Neural crest cell (in vitro differentiated cells): ENCODE results near the gene GCHFR. TPM values are rescaled to one million over a fixed set of nuclear protein-coding genes. Genes with fewer than 3 reads are reported as not detected.

Experiments
- DNase-seq: peaks from one replicate; pipeline ENCODE4 v3.0.0; 2021; ENCODE audit warnings: low read depth, mixed read lengths, low spot score
- H3K27ac Mint-ChIP-seq: one replicate; pipeline ENCODE4 v1.8.0; 2021; ENCODE audit warnings: mild to moderate bottlenecking, mixed read lengths; ENCODE audit not compliant: unreplicated experiment
- H3K27me3 Mint-ChIP-seq: 2 replicates; pipeline ENCODE4 v1.8.0; 2021; ENCODE audit warnings: low read depth, mild to moderate bottlenecking, mixed read lengths
- H3K36me3 Mint-ChIP-seq: 2 replicates; pipeline ENCODE4 v1.8.0; 2021; ENCODE audit warnings: low read depth, mild to moderate bottlenecking, mixed read lengths
- H3K4me1 Mint-ChIP-seq: 2 replicates; pipeline ENCODE4 v1.8.0; 2021; ENCODE audit warnings: mixed read lengths
- H3K4me3 Mint-ChIP-seq: one replicate; pipeline ENCODE4 v1.8.0; 2021; ENCODE audit warnings: mild to moderate bottlenecking, mixed read lengths
- H3K9me3 Mint-ChIP-seq: 2 replicates; pipeline ENCODE4 v1.8.0; 2021; ENCODE audit warnings: mixed read lengths
- total RNA-seq: library from RNA; stranded (reverse); gene quantifications from 2 replicates; pipeline ENCODE4 v1.2.1, GENCODE V29; 2021
- TF ChIP-seq, protein P1 (sequence below): fragments of 200-600 bp; sonication (generic); conservative IDR thresholded peaks from 2 replicates; pipeline ENCODE4 v1.5.0; 2021; ENCODE audit warnings: antibody characterized with exemption, mild to moderate bottlenecking

GCHFR gene
- total RNA-seq, 1 donor from 2014 or later = 9.1 TPM

DNA sequence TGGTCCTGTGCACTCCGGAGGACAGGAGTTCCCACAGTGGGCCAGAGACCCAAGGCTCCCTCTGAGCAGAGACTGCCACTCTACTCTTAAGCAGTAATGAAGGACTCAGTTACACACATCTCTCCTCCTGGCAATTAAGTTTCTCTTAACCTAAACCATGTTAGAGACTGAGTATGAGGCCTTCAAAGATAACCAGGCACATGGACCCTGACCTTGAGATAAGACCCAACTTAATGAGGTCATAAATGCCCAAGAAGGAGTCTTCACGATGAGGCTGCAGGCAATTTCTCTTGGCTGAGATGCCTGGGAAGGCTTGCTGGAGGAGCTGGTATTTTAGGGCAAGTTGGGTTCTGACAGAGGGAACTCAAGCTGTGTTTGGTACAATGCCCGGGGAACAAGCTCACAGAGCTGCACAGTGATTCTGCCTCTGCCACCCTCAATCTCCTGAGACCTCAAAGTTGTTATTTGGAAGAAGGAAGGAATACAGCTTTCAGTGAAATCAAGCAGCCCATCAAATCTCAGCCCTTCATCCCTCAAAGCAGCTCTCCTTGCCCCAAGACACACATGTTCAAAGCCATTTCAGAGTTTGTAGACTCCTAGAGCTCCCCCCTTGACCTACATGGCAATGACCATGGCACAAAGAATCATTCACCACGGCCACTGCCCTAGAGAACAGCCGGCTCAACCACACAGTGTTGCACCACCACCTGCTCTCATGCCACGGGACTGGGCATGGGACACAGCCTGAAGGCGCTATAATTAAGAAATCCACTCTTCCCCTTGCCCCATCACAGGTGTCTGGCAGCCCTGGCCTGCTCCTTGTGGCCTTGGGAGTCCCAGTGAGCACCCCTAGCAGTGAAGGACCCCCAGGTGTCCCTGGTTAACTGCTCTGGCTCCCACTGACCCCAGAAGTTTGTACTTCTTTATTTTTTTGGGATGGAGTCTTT is 15.9 kb upstream of the GCHFR start:
- no peaks in the 10 kb centered on the region for H3K27me3 Mint-ChIP-seq
- no peak overlapping the region for H3K4me3 Mint-ChIP-seq
- no peak for DNase-seq
- H3K36me3 Mint-ChIP-seq = peaks cover 6% of the 10 kb centered on the region
- H3K9me3 Mint-ChIP-seq = no peaks in the 10 kb centered on the region
- TF ChIP-seq, protein P1, sequence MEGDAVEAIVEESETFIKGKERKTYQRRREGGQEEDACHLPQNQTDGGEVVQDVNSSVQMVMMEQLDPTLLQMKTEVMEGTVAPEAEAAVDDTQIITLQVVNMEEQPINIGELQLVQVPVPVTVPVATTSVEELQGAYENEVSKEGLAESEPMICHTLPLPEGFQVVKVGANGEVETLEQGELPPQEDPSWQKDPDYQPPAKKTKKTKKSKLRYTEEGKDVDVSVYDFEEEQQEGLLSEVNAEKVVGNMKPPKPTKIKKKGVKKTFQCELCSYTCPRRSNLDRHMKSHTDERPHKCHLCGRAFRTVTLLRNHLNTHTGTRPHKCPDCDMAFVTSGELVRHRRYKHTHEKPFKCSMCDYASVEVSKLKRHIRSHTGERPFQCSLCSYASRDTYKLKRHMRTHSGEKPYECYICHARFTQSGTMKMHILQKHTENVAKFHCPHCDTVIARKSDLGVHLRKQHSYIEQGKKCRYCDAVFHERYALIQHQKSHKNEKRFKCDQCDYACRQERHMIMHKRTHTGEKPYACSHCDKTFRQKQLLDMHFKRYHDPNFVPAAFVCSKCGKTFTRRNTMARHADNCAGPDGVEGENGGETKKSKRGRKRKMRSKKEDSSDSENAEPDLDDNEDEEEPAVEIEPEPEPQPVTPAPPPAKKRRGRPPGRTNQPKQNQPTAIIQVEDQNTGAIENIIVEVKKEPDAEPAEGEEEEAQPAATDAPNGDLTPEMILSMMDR = no peak
- H3K4me1 Mint-ChIP-seq = peaks cover 28% of the 10 kb centered on the region
- no peak overlapping the region for H3K27ac Mint-ChIP-seq

DNA sequence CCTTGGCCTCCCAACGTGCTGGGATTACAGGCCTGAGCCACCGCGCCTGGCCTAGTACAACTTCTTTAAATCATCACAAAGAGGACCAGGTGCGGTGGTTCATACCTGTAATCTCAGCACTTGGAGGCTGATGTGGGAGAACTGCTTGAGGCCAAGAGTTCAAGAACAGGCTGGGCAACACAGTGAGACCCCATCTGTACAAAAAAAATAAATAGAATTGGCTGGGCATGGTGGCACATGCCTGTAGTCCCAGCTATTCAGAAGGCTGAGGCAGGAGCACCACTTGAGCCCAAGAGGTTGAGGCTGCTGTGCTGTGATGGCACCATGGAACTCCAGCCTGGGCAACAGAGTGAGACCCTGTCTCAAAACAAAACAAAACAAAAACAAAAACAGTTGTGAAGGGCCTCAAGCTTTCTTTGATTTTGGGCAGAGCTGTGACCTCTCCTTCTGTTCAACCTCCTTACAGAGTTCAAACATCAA is 14.7 kb upstream of the GCHFR start:
- Mint-ChIP-seq H3K36me3 (peaks cover 6% of the 10 kb centered on the region), H3K4me3 (no peak overlapping the region), H3K27me3 (no peaks in the 10 kb centered on the region), H3K9me3 (no peaks in the 10 kb centered on the region), H3K4me1 (peaks cover 29% of the 10 kb centered on the region), H3K27ac (no peak overlapping the region)
- DNase-seq = no peak
- TF ChIP-seq, protein P1 = no peak

DNA sequence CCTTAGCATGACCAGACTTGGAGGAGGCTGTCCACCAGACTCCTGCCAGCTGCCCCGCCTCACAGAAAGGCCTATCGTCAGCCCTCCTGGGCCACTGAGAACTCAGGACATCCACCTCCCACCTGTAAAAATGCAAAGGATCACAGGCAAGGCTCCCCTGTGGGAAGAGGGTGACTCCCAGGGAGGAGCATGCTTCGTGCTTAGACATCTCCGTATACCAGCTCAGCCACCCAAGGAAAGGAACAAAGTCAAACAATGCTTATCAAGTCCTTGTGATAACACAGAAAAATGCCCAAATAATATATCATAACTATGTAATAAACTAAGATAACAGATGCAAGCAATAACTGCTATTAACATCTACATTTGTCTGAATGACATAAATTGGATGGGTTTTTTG is 13.0 kb upstream of the GCHFR start:
- Mint-ChIP-seq H3K4me3 (no peak overlapping the region), H3K9me3 (no peaks in the 10 kb centered on the region), H3K4me1 (peaks cover 29% of the 10 kb centered on the region), H3K27me3 (no peaks in the 10 kb centered on the region), H3K36me3 (peaks cover 6% of the 10 kb centered on the region), H3K27ac (no peak overlapping the region)
- TF ChIP-seq, protein P1 = no peak
- DNase-seq = no peak

DNA sequence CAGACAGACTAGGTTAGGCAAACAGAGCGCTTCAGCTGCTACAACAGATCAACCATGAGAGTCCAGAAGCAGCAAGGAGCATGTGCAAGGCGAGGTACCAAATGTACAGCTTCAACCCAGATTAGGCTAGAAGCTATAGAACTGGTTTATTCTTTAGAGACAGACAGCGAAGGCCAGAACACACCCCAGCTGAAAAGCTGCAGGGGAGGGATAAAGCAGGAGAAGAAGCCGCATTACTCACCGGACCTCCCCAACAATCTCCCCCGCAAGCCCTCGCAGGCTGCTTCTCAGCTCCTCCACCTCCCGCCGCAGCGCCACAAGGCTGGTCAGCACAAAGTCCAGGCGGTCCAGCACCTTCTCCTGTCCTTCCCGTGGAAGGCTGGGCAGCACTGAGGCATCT is 12.1 kb upstream of the GCHFR start:
- no peaks in the 10 kb centered on the region for H3K9me3 Mint-ChIP-seq
- H3K27ac Mint-ChIP-seq = no peak overlapping the region
- DNase-seq = no peak
- H3K36me3 Mint-ChIP-seq = peaks cover 6% of the 10 kb centered on the region
- peak overlapping the region; percentile 93 for H3K4me3 Mint-ChIP-seq
- TF ChIP-seq, protein P1 = no peak
- no peaks in the 10 kb centered on the region for H3K27me3 Mint-ChIP-seq
- peaks cover 29% of the 10 kb centered on the region for H3K4me1 Mint-ChIP-seq

DNA sequence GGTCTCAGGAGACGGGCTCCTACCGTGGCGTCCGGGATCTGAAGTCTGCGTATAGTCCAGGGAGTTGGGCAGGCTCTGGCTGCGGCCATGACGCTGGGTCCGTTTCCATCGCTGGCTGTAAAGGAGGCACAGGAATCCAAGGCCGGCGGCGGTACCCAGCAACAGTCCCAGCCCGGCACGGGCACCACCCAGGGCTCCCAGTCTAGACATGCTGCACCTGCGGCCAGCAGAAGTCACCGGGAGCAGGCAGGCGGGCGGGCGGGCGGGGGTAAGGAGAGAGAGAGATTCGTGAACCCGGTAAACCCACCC is 9.3 kb upstream of the GCHFR start:
- Mint-ChIP-seq H3K27me3 (no peaks in the 10 kb centered on the region), H3K4me3 (peak overlapping the region; percentile 93), H3K27ac (no peak overlapping the region), H3K36me3 (peaks cover 2% of the 10 kb centered on the region), H3K4me1 (peaks cover 26% of the 10 kb centered on the region), H3K9me3 (no peaks in the 10 kb centered on the region)
- TF ChIP-seq, protein P1 = no peak
- no peak for DNase-seq
